HepG2 (cell line): Measurements from ENCODE around the gene LCN12. TPM values are rescaled to one million over a fixed set of nuclear protein-coding genes. Genes with fewer than 3 reads are reported as not detected.

ENCODE experiments used
- ATAC-seq: fragments of 200-7000 bp; cut with Tn5 transposase; 3 replicates; pipeline ENCODE4 v1.9.1; 2020; ENCODE audit warnings: mild to moderate bottlenecking, moderate library complexity
- BruUV-seq: library from RNA; stranded (reverse); fragments of 400-500 nt; replicated peaks from 2 replicates; lab custom pipeline; 2021; lab: Mats Ljungman, UMichigan
- CTCF ChIA-PET: fragments of 300-600 bp; formaldehyde crosslinking; extraction: SDS; loops from one replicate; lab custom pipeline; 2021; ENCODE audit warnings: low total read pairs, inconsistent platforms, low intra/inter-chr PET ratio; lab: Yijun Ruan, JAX
- POLR2A ChIA-PET: fragments of 350-600 bp; sonication (Branson Sonifier 250); formaldehyde crosslinking; loops from one replicate; lab custom pipeline; 2020; ENCODE audit warnings: antibody characterized with exemption, inconsistent platforms; lab: Yijun Ruan, JAX
- DNase-seq: peaks from one replicate; pipeline ENCODE4 v3.0.0-alpha.2; 2015; ENCODE audit warnings: low spot score
- FAIRE-seq: peaks from 3 replicates; lab custom pipeline; 2011; peaks lifted over from hg19 to GRCh38; lab: Jason Lieb, UNC
- H2AFZ ChIP-seq: one replicate; pipeline ENCODE4 v1.6.1; 2011; ENCODE audit warnings: low read length, inconsistent platforms
- H3K27ac ChIP-seq: fragments of 300-600 bp; 3 replicates; pipeline ENCODE4 v1.8.0; 2011; ENCODE audit warnings: mixed run types, mild to moderate bottlenecking, mixed read lengths, low read length, inconsistent platforms; ENCODE audit not compliant: insufficient read depth; ENCODE audit errors: extremely low read length
- H3K27me3 ChIP-seq, 2 experiments: fragments of 200-600 bp in 1 of 2; 2 replicates in 1 of 2; 3 replicates in 1 of 2; pipeline versions ENCODE4 v1.6.0 to v1.8.0; 2011; ENCODE audit warnings: low read length in 2 of 2, mild to moderate bottlenecking in 2 of 2, moderate library complexity in 2 of 2, inconsistent platforms in 1 of 2; ENCODE audit not compliant: insufficient read depth in 2 of 2, control insufficient read depth in 1 of 2
- H3K36me3 ChIP-seq, 2 experiments: fragments of 200-600 bp in 1 of 2; replicated peaks in 1 of 2; 2 replicates in 1 of 2; 3 replicates in 1 of 2; pipeline versions ENCODE4 v1.5.1 to v1.8.0; 2011; ENCODE audit warnings: low read length in 2 of 2, inconsistent platforms in 1 of 2; ENCODE audit not compliant: insufficient read depth in 2 of 2, control insufficient read depth in 1 of 2
- H3K4me1 ChIP-seq: 2 replicates; pipeline ENCODE4 v1.5.1; 2012; ENCODE audit warnings: low read length, inconsistent platforms; ENCODE audit not compliant: insufficient read depth
- H3K4me2 ChIP-seq: 2 replicates; pipeline ENCODE4 v1.6.0; 2011; ENCODE audit warnings: low read depth, low read length, inconsistent platforms
- H3K4me3 ChIP-seq, 3 experiments: fragments of 200-600 bp in 1 of 3; sonication (generic), shearing (Covaris generic) in 1 of 3; replicated peaks in 1 of 3; 2 replicates each; pipeline ENCODE4 v1.5.1; 2011 to 2016; ENCODE audit warnings: low read length in 3 of 3, inconsistent platforms in 2 of 3, low read depth in 2 of 3, mild to moderate bottlenecking in 2 of 3, control low read depth in 1 of 3, mixed read lengths in 1 of 3; ENCODE audit not compliant: insufficient read depth in 1 of 3
- H3K79me2 ChIP-seq: one replicate; pipeline ENCODE4 v1.6.1; 2011; ENCODE audit warnings: low read length, inconsistent platforms; ENCODE audit not compliant: insufficient read depth
- H3K9ac ChIP-seq: 2 replicates; pipeline ENCODE4 v1.6.0; 2011; ENCODE audit warnings: mild to moderate bottlenecking, low read depth, low read length, inconsistent platforms; ENCODE audit not compliant: insufficient read depth
- H3K9me3 ChIP-seq: 2 replicates; pipeline ENCODE4 v1.5.1; 2012; ENCODE audit warnings: mild to moderate bottlenecking, low read length
- H4K20me1 ChIP-seq: 2 replicates; pipeline ENCODE4 v1.6.0; 2011; ENCODE audit warnings: inconsistent platforms, mild to moderate bottlenecking, low read length, moderate library complexity; ENCODE audit not compliant: insufficient read depth
- ATF2 ChIP-seq: sonication (generic); formaldehyde crosslinking; IDR thresholded peaks from 2 replicates; pipeline ENCODE4 v1.4.0; 2020; ENCODE audit warnings: missing genetic modification reagents
- HINFP ChIP-seq: sonication (generic); formaldehyde crosslinking; IDR thresholded peaks from 2 replicates; pipeline ENCODE4 v1.4.0; 2020; ENCODE audit warnings: low read depth, mild to moderate bottlenecking, missing genetic modification reagents
- MXI1 ChIP-seq: IDR thresholded peaks from 3 replicates; pipeline ENCODE4 v1.6.1; 2012; ENCODE audit warnings: low read depth, low read length, inconsistent platforms, borderline replicate concordance
- TBX3 ChIP-seq: fragments of 450-650 bp; IDR thresholded peaks from 2 replicates; pipeline ENCODE4 v1.6.1; 2017; ENCODE audit warnings: antibody characterized with exemption, mild to moderate bottlenecking, inconsistent platforms, borderline replicate concordance
- ZMAT3 ChIP-seq: sonication (generic); formaldehyde crosslinking; conservative IDR thresholded peaks from 2 replicates; pipeline ENCODE4 v1.7.0; 2021; ENCODE audit warnings: missing genetic modification reagents
- ZNF800 ChIP-seq: sonication (generic); formaldehyde crosslinking; IDR thresholded peaks from 2 replicates; pipeline ENCODE4 v1.4.0; 2020; ENCODE audit warnings: missing genetic modification reagents
- ZNF891 ChIP-seq: sonication (generic); formaldehyde crosslinking; IDR thresholded peaks from 2 replicates; pipeline ENCODE4 v1.5.0; 2020; ENCODE audit warnings: mild to moderate bottlenecking, missing genetic modification reagents
- ZSCAN25 ChIP-seq: sonication (generic); formaldehyde crosslinking; IDR thresholded peaks from 2 replicates; pipeline ENCODE4 v1.8.0; 2022; ENCODE audit warnings: mild to moderate bottlenecking, missing genetic modification reagents
- WGBS: methylation state at CpG from one replicate; pipeline ENCODE4 v1.1.6; 2017; ENCODE audit warnings: low lambda C conversion rate; 5-methylcytosine and 5-hydroxymethylcytosine counted together
- in situ Hi-C: cut with HindIII; loops from 2 replicates; pipeline ENCODE4 v1.10.0; 2017; ENCODE audit warnings: low pct_unique_long_range_greater_than_20kb; ENCODE audit not compliant: extremely low pct_ligation_motif_present
- intact Hi-C: fragments of 100-400 bp; cut with micrococcal nuclease; formaldehyde crosslinking; loops from one replicate; pipeline ENCODE4 v1.10.0; 2022; ENCODE audit not compliant: unreplicated experiment
- polyA plus RNA-seq, 8 experiments: library from polyadenylated mRNA; depleted of rRNA in 3 of 8; stranded (reverse) in 7 of 8; unstranded in 1 of 8; fragments of >200 nt; fragmentation: Illumina TruSeq in 4 of 8; extraction: Trizol in 4 of 8; gene quantifications; 2 replicates each; pipeline versions ENCODE4 v1.2.1 to v1.2.3, GENCODE V29; 2011 to 2016; ENCODE audit warnings: low read depth in 4 of 8, missing spikeins in 1 of 8, mixed read lengths in 1 of 8; ENCODE audit not compliant: insufficient read depth in 1 of 8
- total RNA-seq, 5 experiments: library from RNA; depleted of rRNA; stranded (reverse); fragments of >200 nt; fragmentation: Illumina TruSeq; extraction: Trizol; gene quantifications; 2 replicates each; pipeline ENCODE4 v1.2.3, GENCODE V29; 2016; ENCODE audit warnings: low read depth in 1 of 5

Gene LCN12
- total and polyA plus RNA-seq, 2 of the 13 experiments (the other 11 are each of a cell fraction or from before 2014, with no cell fraction given), result 3.4 to 6.9 TPM

- TF ChIP-seq ATF2 (CRISPR knock-in tag) (no peak), ZNF800 (CRISPR knock-in tag) (no peak), TBX3 (no peak), ZSCAN25 (no peak)
These were observed 22.1 kb upstream of the LCN12 start (continued) for GRCh38 chr9:136930014-136930413.

- CTCF ChIA-PET, result no interaction called here
- ATAC-seq, result no peak
These were observed 20.4 kb upstream of the LCN12 start for GRCh38 chr9:136931611-136932130.

More at GRCh38 chr9:136931611-136932130, 20.4 kb upstream of the LCN12 start:
- Histone ChIP-seq H3K4me1 (peaks cover 20% of the 10 kb centered on the region), H3K9me3 (no peaks in the 10 kb centered on the region), H3K36me3 (peaks cover 0 to 5% of the 10 kb centered on the region in 2 experiments; a peak in 1 of 5 replicates), H3K9ac (no peak overlapping the region), H2AFZ (no peak overlapping the region), H3K79me2 (no peaks in the 10 kb centered on the region), H3K27me3 (no peaks in the 10 kb centered on the region), H3K4me3 (no peak overlapping the region), H4K20me1 (no peaks in the 10 kb centered on the region), H3K4me2 (no peak overlapping the region), H3K27ac (no peak overlapping the region)
- FAIRE-seq (no peak), DNase-seq (no peak)
- POLR2A ChIA-PET, result no interaction called here
- TF ChIP-seq HINFP (CRISPR knock-in tag) (no peak), ZNF891 (CRISPR knock-in tag) (no peak), ZMAT3 (CRISPR knock-in tag) (no peak), MXI1 (no peak)
- intact Hi-C loops, result no loop called here
- BruUV-seq, result no TSS peak
- in situ Hi-C loops, result no loop called here
- 97% methylated on average over 2 of the region's 2 CpGs for WGBS
